Measurements from ENCODE around the gene KCTD21.

DNA sequence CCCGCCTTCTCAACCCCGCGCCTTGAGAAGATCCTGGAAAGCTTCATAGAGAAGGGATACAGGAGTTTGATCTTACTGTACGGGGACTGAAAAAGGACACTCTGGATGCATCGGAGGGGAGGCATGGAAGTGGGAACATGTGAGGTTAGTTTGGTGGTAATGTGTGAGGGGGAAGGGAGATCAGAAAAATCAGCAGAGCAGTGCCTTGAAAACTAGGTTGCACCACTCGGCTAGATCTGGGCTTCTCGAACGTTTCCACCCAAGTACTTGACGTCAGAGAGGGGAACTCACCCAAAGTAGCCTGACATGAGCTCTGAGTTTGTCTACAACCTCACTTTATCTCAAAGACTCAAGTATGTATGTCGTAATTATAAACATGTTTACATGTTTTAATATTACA, 14.8 kb upstream of the KCTD21 start:
- TF ChIP-seq, protein P1, sequence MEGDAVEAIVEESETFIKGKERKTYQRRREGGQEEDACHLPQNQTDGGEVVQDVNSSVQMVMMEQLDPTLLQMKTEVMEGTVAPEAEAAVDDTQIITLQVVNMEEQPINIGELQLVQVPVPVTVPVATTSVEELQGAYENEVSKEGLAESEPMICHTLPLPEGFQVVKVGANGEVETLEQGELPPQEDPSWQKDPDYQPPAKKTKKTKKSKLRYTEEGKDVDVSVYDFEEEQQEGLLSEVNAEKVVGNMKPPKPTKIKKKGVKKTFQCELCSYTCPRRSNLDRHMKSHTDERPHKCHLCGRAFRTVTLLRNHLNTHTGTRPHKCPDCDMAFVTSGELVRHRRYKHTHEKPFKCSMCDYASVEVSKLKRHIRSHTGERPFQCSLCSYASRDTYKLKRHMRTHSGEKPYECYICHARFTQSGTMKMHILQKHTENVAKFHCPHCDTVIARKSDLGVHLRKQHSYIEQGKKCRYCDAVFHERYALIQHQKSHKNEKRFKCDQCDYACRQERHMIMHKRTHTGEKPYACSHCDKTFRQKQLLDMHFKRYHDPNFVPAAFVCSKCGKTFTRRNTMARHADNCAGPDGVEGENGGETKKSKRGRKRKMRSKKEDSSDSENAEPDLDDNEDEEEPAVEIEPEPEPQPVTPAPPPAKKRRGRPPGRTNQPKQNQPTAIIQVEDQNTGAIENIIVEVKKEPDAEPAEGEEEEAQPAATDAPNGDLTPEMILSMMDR (IDR thresholded peaks at IDR 0.05): no peak
- no peak for TF ChIP-seq POLR2AphosphoS5 (IDR thresholded peaks at IDR 0.05; ENCODE audit: low read depth, low read length)
- TF ChIP-seq, protein P2, sequence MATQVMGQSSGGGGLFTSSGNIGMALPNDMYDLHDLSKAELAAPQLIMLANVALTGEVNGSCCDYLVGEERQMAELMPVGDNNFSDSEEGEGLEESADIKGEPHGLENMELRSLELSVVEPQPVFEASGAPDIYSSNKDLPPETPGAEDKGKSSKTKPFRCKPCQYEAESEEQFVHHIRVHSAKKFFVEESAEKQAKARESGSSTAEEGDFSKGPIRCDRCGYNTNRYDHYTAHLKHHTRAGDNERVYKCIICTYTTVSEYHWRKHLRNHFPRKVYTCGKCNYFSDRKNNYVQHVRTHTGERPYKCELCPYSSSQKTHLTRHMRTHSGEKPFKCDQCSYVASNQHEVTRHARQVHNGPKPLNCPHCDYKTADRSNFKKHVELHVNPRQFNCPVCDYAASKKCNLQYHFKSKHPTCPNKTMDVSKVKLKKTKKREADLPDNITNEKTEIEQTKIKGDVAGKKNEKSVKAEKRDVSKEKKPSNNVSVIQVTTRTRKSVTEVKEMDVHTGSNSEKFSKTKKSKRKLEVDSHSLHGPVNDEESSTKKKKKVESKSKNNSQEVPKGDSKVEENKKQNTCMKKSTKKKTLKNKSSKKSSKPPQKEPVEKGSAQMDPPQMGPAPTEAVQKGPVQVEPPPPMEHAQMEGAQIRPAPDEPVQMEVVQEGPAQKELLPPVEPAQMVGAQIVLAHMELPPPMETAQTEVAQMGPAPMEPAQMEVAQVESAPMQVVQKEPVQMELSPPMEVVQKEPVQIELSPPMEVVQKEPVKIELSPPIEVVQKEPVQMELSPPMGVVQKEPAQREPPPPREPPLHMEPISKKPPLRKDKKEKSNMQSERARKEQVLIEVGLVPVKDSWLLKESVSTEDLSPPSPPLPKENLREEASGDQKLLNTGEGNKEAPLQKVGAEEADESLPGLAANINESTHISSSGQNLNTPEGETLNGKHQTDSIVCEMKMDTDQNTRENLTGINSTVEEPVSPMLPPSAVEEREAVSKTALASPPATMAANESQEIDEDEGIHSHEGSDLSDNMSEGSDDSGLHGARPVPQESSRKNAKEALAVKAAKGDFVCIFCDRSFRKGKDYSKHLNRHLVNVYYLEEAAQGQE (IDR thresholded peaks at IDR 0.05; ENCODE audit: insufficient read depth in 1 of 2, low read depth in 2 of 2, low read length in 1 of 2): no peak
- TF ChIP-seq SIN3A (IDR thresholded peaks at IDR 0.05; ENCODE audit: borderline replicate concordance, insufficient read depth, low read depth, low read length): no peak
- no peak for TF ChIP-seq TCF7L2 (IDR thresholded peaks at IDR 0.05; ENCODE audit: low read depth, low read length)

Measured in Panc1 (cell line).